Heart left ventricle (tissue), 16 donors: ENCODE results near the gene RTEL1. TPM values are rescaled to one million over a fixed set of nuclear protein-coding genes. Genes with fewer than 3 reads are reported as not detected.

Experiments used
- ATAC-seq, 4 donors: fragments of 200-7000 bp; cut with Tn5 transposase; one replicate each; pipeline ENCODE4 v1.9.1; 2020 to 2022; ENCODE audit warnings: moderate library complexity in 4 of 4, mild to moderate bottlenecking in 3 of 4, moderate number of reproducible peaks in 1 of 4
- DNase-seq, 5 donors: peaks; one replicate each; pipeline ENCODE4 v3.0.0-alpha.2; 2020
- H3K27ac ChIP-seq, 12 donors: fragments of 200-600 bp; sonication (generic) in 4 of 12; one replicate each; pipeline versions ENCODE4 v1.5.0 to v1.8.0; 2016 to 2022; ENCODE audit warnings: mild to moderate bottlenecking in 2 of 12
- H3K27me3 ChIP-seq, 9 donors: fragments of 200-600 bp; sonication (generic) in 2 of 9; one replicate each; pipeline versions ENCODE4 v1.5.1 to v1.8.0; 2016 to 2022; ENCODE audit warnings: mild to moderate bottlenecking in 3 of 9
- H3K36me3 ChIP-seq, 9 donors: fragments of 200-600 bp; sonication (generic) in 2 of 9; one replicate each; pipeline versions ENCODE4 v1.5.0 to v1.8.0; 2018 to 2022; ENCODE audit warnings: mild to moderate bottlenecking in 2 of 9
- H3K4me1 ChIP-seq, 12 donors: fragments of 200-600 bp; sonication (generic) in 4 of 12; one replicate each; pipeline versions ENCODE4 v1.5.0 to v1.8.0; 2016 to 2022; ENCODE audit warnings: mild to moderate bottlenecking in 3 of 12
- H3K4me3 ChIP-seq, 12 donors: fragments of 200-600 bp; sonication (generic) in 4 of 12; one replicate each; pipeline versions ENCODE4 v1.5.0 to v1.8.0; 2017 to 2022; ENCODE audit warnings: mild to moderate bottlenecking in 9 of 12, moderate library complexity in 4 of 12
- H3K9me3 ChIP-seq, 12 donors: fragments of 200-600 bp; sonication (generic) in 4 of 12; one replicate each; pipeline versions ENCODE4 v1.5.0 to v1.8.0; 2016 to 2022; ENCODE audit warnings: mild to moderate bottlenecking in 1 of 12
- POLR2A ChIP-seq, 2 donors: fragments of 450-650 bp; IDR thresholded peaks; one replicate each; pipeline ENCODE4 v1.6.1; 2017; ENCODE audit warnings: antibody characterized with exemption in 2 of 2, mild to moderate bottlenecking in 2 of 2, moderate library complexity in 2 of 2
- WGBS, 4 donors: extraction: QIAGEN DNeasy Blood & Tissue Kit in 2 of 4; methylation state at CpG; one replicate each; pipeline versions ENCODE4 v1.1.5 to v1.1.7; 2013 to 2018; 5-methylcytosine and 5-hydroxymethylcytosine counted together
- intact Hi-C, 10 donors: fragments of 100-400 bp; cut with DNase I; formaldehyde crosslinking; loops; one replicate each; pipeline versions ENCODE4 v1.11.1 to v1.14.2; 2022
- polyA plus RNA-seq, 2 donors: library from polyadenylated mRNA; stranded (reverse); fragments of 200-250 nt; gene quantifications; one replicate each; pipeline ENCODE4 v1.2.3, GENCODE V29; 2013
- total RNA-seq, 9 donors: library from RNA; depleted of rRNA in 2 of 9; stranded (reverse); fragments of >200 nt in 2 of 9; fragmentation: NEBNext Ultra II Directional in 3 of 9; extraction: Animal tissue kit (Norgen Biotek cat#: 25700) in 3 of 9; gene quantifications; one replicate each; pipeline versions ENCODE4 v1.1.0 to v1.2.4, GENCODE V29; 2016 to 2023
- TF ChIP-seq, protein P1 (sequence below), 12 donors: fragments of 200-600 bp; sonication (generic) in 4 of 12; IDR thresholded peaks; one replicate each; pipeline versions ENCODE4 v1.5.0 to v1.8.0; 2018 to 2022; ENCODE audit warnings: antibody characterized with exemption in 12 of 12, mild to moderate bottlenecking in 5 of 12
- donor health status: ischemic (EF 13 %, LVEDD 7.1; RV severe dilation, severe dysfunction).
- donor health status: healthy with polysubstance abuse.
- donor health status: DM: no; HTN: yes; CAD: no.
- donor health status: DM: no; HTN: no; CAD: no.
- donor health status: ischemic (EF 25% LVEDD 6.9; RV normal size, moderate dysfunction).
- donor health status: ischemic (EF 25% LVEDD 5.7; RV mildly dilated, moderate dysfunction).
- donor health status: healthy.
- donor health status: DM: yes; HTN: yes; CAD: no.
- donor health status: ischemic (EF 35%, LVEDD 5.7; RV mildly dilated, moderate dysfunction).
- donor health status: nonischemic (EF 11% LVEDD 7.7; RV severe dilation, severe dysfunction).
- donor health status: DM: yes; HTN: yes; CAD: no.
- donor health status: PGD.
- donor health status: ischemic (EF 29% LVEDD 5.4; RV normal size, mild dysfunction).
- donor health status: nonischemic (EF 23%, LVEDD 6.1; RV moderate dilation, normal function).

RTEL1 gene
- total and polyA plus RNA-seq, 11 donors = 3.0 to 17.8 (median 9.6) TPM

- H3K9me3 ChIP-seq = no peaks in the 10 kb centered on the region
- peak in 4 of 5 donors; percentile 51 to 82 (median 62) for DNase-seq
- peaks cover 9 to 46% (median 35%) of the 10 kb centered on the region in 12 donors for H3K4me1 ChIP-seq
- no peaks in the 10 kb centered on the region for H3K27me3 ChIP-seq
- TF ChIP-seq, protein P1, sequence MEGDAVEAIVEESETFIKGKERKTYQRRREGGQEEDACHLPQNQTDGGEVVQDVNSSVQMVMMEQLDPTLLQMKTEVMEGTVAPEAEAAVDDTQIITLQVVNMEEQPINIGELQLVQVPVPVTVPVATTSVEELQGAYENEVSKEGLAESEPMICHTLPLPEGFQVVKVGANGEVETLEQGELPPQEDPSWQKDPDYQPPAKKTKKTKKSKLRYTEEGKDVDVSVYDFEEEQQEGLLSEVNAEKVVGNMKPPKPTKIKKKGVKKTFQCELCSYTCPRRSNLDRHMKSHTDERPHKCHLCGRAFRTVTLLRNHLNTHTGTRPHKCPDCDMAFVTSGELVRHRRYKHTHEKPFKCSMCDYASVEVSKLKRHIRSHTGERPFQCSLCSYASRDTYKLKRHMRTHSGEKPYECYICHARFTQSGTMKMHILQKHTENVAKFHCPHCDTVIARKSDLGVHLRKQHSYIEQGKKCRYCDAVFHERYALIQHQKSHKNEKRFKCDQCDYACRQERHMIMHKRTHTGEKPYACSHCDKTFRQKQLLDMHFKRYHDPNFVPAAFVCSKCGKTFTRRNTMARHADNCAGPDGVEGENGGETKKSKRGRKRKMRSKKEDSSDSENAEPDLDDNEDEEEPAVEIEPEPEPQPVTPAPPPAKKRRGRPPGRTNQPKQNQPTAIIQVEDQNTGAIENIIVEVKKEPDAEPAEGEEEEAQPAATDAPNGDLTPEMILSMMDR (IDR thresholded peaks at IDR 0.05) = no peak
- TF ChIP-seq POLR2A (IDR thresholded peaks at IDR 0.05) = no peak
- H3K27ac ChIP-seq = peak overlapping the region; percentile 77 to 99 (median 94)
- WGBS, 4 donors = 0 to 1% (median 0%) methylated on average over 17 to 80 of the region's 80 CpGs
- intact Hi-C loops = loop anchor here in 1 of 10 donors (5.0 kb wide), 1 partner anchor 87 kb away; no protein-coding TSS in a partner anchor
- peaks cover 0 to 49% (median 37%) of the 10 kb centered on the region in 9 donors for H3K36me3 ChIP-seq
- H3K4me3 ChIP-seq = peak overlapping the region; percentile 40 to 81 (median 67)
- peak in 2 of 4 donors; percentile 0 to 1 for ATAC-seq
Observed at GRCh38 chr20:63740070-63740626, 82.0 kb downstream of the RTEL1 start.

- WGBS, 4 donors = 0 to 5% (median 2%) methylated on average over 13 to 29 of the region's 29 CpGs
- no peaks in the 10 kb centered on the region for H3K27me3 ChIP-seq
- H3K4me3 ChIP-seq = peak overlapping the region; percentile 40 to 81 (median 67)
- peak overlapping the region; percentile 77 to 99 (median 94) for H3K27ac ChIP-seq
- H3K9me3 ChIP-seq = no peaks in the 10 kb centered on the region
- peak; percentile 93 to 96 (median 94) for DNase-seq
- intact Hi-C loops = loop anchor here in 1 of 10 donors (5.0 kb wide), 1 partner anchor 87 kb away; no protein-coding TSS in a partner anchor
- peak; percentile 77 to 89 (median 82) for ATAC-seq
- TF ChIP-seq, protein P1 (IDR thresholded peaks at IDR 0.05) = peak in 7 of 12 donors; percentile 14 to 64 (median 48)
- TF ChIP-seq POLR2A (IDR thresholded peaks at IDR 0.05) = peak in 1 of 2 donors; percentile 26
- H3K4me1 ChIP-seq = peaks cover 9 to 46% (median 35%) of the 10 kb centered on the region in 12 donors
- peaks cover 0 to 49% (median 40%) of the 10 kb centered on the region in 9 donors for H3K36me3 ChIP-seq
Observed at GRCh38 chr20:63740627-63741353, 82.7 kb downstream of the RTEL1 start.

- Histone ChIP-seq H3K9me3 (no peaks in the 10 kb centered on the region), H3K27ac (peak overlapping the region in 11 of 12 donors; percentile 88 to 99 (median 94)), H3K4me3 (peak overlapping the region in 11 of 12 donors; percentile 40 to 81 (median 67)), H3K27me3 (no peaks in the 10 kb centered on the region), H3K36me3 (peaks cover 0 to 49% (median 42%) of the 10 kb centered on the region in 9 donors), H3K4me1 (peaks cover 9 to 46% (median 35%) of the 10 kb centered on the region in 12 donors)
- intact Hi-C loops = loop anchor here in 1 of 10 donors (5.0 kb wide), 1 partner anchor 86 kb away; no protein-coding TSS in a partner anchor
- DNase-seq (no peak), ATAC-seq (no peak)
- WGBS, 4 donors = 19 to 33% (median 26%) methylated on average over 5 to 6 of the region's 6 CpGs
- TF ChIP-seq POLR2A (IDR thresholded peaks at IDR 0.05) = no peak
- TF ChIP-seq, protein P1 (IDR thresholded peaks at IDR 0.05) = no peak
Observed at GRCh38 chr20:63741354-63741675, 83.2 kb downstream of the RTEL1 start.
